Measurements from ENCODE around the gene SLC8A3.
"Not testable (repeated sequence)": the region's sequence is repeated elsewhere in the genome, so short reads cannot be mapped to it uniquely, and the experiment has no call there.

Gene SLC8A3, protein sequence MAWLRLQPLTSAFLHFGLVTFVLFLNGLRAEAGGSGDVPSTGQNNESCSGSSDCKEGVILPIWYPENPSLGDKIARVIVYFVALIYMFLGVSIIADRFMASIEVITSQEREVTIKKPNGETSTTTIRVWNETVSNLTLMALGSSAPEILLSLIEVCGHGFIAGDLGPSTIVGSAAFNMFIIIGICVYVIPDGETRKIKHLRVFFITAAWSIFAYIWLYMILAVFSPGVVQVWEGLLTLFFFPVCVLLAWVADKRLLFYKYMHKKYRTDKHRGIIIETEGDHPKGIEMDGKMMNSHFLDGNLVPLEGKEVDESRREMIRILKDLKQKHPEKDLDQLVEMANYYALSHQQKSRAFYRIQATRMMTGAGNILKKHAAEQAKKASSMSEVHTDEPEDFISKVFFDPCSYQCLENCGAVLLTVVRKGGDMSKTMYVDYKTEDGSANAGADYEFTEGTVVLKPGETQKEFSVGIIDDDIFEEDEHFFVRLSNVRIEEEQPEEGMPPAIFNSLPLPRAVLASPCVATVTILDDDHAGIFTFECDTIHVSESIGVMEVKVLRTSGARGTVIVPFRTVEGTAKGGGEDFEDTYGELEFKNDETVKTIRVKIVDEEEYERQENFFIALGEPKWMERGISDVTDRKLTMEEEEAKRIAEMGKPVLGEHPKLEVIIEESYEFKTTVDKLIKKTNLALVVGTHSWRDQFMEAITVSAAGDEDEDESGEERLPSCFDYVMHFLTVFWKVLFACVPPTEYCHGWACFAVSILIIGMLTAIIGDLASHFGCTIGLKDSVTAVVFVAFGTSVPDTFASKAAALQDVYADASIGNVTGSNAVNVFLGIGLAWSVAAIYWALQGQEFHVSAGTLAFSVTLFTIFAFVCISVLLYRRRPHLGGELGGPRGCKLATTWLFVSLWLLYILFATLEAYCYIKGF

DNA sequence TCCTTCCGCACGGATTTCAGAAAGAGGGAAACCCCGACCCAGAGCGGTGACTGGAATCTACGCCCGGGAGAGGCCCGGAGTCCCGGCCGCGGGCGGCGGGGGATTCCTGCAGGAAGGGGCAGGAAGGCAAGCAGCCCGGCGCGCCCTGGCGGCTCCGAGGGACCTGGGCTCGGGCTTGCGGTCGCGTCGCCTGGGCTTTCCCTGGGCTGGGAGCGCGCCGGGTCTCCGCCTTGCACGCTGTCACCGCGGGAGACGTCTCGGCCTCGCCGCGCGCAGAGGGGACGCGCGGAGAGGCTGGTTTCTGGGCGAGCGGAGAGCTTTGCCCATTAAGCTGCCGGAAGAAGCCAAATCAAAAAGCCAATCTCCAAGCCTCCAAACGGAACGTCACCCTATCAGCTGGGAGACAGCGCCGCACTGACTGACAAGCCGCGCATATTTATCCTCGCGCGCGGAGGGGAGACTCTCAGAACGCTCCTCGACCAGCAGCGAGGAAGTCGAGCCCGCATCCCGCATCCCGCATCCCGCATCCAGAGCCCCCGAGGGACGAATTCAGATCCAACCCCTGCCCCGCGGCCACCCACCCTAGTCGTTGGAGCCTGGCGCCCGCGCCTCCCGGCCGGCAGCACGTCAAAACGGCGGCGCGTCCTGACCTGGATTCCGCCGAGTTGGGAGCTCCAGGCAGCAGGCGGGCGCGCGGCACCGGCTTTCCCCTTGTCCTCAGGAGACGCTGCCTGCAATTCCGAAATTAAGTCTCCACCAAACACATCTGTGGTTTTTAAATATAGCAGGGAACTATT lies at the start of gene SLC8A3:
Gene SLC8A3, minus strand, starts transcription at position 293 of the 797 bp plus-strand sequence. CDS start 20,529 bp downstream, outside the sequence.
- DNase-seq: no peak

DNA sequence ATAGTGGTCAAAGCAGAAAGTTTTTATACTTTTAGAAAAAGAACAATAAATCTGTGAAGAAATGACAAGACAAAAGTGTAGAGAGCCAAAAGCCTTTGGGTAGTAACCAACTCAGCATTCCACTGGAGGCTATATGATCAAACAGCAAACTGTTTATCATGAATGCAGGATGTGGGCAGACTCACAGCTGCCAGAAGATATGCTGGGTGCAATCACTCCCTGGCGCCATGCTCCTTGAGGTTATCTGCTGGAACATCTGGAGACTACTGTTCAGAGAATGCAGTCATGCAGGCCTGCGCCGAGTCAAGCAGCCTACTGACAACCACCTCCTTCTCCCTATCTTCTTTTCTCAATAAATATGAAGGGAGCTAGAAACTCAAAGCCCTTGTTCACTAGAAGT lies 49.0 kb upstream of the SLC8A3 start:
- no peak for DNase-seq

- no peak for DNase-seq
Measured at GRCh38 chr14:70234066-70234950, 45.6 kb upstream of the SLC8A3 start.

DNA sequence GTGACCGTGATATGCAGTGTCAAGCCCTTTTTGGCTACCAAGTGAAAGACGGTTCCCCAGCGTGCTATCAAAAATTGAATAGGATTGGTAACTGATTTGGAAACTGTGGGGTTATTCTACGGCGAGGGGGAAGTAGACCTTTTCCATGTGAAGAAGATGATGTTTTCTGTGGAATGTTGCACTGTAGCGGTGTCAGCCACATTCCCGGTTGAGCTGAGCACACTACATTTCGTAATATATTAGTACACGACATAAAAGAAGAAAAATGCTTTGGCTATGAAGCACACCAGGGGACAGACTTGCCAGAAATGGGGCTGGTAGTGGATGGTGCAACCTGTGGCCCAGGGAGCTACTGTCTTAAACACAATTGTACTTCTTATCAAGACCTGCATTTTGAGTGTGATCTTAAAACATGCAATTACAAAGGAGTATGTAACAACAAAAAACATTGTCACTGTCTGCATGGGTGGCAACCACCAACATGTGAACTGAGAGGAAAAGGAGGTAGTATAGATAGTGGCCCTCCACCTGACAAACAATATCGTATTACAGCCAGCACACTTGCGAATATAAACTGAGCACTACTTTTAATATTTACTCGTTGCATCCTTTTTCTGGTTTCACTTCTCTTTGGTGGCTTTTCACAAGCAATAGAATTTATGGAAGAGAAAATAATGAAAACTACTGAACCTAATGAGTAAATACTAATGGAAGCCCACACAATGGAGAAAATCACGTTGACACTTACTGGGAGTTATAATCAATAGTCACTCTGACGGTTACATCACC lies 43.2 kb upstream of the SLC8A3 start:
- not testable (repeated sequence) for DNase-seq

- DNase-seq: not testable (repeated sequence)
Measured at GRCh38 chr14:70229877-70230640, 41.3 kb upstream of the SLC8A3 start.

DNA sequence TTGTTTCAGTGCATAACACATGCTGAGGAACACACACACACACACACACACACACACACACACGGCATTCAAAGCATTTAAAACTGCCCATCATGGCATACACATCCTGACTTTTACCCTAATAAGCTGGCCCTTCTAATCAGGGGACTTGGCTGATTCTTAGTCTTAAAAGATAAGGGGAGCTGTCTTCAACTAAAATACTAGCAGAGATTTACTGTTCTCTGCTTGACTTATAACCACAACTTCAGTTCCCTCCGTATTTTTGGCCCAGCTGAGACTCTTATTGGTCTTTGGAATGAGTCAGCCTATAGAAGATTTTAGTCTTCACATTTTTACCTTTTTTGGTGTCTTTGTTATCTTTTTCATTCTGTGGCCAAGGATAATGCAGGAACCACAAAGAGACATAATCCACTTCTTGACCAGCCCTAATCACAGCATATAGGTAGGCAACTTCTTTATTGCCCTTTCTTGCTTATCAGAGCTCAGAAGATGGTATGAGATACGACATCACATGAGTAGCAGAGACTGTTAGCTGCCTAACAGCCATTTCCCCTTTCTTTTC lies 25.1 kb upstream of the SLC8A3 start:
- DNase-seq: no peak

- no peak for DNase-seq
Measured at GRCh38 chr14:70212752-70213151, 24.0 kb upstream of the SLC8A3 start.

DNA sequence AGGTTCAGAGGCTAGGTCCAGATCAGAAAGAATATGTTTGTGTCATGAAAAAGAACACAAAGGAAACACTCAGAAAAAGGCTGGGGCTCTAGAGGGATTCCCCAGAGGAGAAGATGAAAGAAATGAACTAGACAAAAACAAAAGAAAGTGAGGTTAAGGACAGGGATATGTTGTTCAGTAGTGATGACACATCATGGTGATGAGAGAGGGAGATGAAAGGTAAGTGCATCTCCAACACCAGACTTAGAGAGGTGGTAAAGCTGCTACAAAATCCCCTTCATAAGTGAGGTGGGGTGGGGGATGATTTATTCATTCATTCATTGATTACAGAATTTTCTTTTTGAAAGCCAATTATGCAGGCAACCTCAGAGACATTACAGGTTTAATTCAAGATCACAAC lies 19.6 kb upstream of the SLC8A3 start:
- DNase-seq: no peak

DNA sequence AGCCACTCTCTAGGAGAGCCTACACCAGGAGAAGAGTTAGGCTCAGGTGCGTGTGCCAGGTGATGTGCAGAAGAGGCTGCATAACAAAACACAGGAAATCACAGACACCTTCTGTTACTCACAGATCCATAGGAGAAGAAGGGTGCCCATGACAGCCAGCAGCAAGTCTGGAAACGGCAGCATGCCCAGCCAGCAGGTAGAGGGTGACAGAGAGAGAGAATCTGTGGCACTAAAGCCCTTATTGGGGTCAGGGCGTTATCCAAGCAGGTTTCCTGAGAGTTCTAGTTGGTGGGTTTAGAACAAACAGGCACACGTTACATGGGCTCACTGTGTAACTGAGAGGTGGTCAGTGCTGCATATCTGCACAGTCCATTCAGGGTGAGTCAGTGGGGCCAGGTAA lies 14.9 kb upstream of the SLC8A3 start:
- no peak for DNase-seq

GRCh38 chr14:70201994-70202393 lies 13.2 kb upstream of the SLC8A3 start:
- DNase-seq: no peak

DNA sequence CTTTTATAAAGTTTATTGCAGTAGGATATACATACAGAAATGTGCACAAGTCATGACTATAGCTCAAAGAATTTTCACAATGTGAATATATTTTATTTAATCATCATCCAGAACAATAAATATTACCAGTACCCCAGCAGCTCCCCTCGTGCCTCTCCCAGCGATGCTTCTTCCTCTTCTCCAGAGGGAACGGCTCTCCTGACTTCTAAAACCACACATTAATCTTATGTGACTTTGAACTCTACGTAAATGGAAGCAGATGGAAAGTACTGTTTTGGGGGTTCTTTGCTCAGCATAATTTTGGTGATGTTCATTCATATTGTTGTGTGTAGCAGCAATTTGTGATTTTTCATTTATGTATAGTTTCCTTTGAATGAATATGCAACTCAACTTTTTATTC lies 4.6 kb upstream of the SLC8A3 start:
- no peak for DNase-seq

DNA sequence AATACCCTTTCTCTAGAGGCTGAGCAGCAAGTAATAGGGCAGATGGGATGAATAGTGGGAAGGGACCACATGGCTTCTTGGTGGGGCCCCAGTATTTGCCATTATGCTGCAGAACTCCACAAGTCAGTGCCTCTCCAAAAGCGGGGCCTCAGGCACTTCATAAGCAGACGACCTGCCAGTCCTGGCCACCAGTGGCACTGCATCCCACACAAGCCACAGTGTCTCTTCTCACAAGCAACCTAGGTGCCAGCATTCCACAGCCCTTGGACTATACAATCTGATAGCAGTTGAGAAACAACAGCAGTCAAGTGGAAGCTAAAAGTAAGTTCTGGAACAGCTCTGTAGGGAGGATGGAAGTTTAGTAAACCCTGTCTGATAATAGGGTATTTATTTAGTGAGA lies 4.2 kb upstream of the SLC8A3 start:
- DNase-seq: no peak

- DNase-seq: no peak
Measured at GRCh38 chr14:70190156-70190555, 1.4 kb upstream of the SLC8A3 start.

DNA sequence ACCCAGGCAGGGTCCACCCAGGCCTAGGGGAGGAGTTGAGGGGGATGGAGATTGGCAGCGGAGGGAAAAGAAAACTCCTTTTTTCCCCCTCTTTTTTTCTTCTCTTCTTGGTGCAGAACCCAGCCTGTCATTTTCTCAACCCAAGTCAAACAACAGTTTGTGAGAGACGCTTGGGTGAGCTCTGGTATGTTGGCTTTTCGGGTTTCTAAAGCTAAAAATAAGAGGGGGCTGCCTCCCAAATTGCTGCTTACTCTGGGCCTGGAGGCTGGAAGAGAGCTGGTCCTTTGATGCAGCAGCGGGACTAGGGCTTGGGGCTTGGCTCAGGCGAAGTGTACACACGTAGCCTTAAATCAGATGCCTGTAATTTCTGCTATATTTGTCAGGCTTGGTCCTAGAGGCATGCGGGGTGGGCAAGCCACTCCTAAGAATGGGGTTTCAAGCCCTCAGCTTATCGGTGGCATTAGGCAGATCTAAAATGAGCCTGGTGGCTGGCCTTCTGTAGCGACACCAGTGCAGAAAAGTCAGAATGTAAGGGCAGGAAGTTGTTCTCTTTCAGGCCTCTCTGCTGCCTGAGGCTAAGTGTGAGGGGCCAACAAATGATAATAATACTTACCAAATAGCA lies 816 bp upstream of the SLC8A3 start:
- DNase-seq: no peak

- DNase-seq: no peak
Measured at GRCh38 chr14:70188322-70188658, 461 bp downstream of the SLC8A3 start.

GRCh38 chr14:70186900-70187451 lies 1.8 kb downstream of the SLC8A3 start:
- DNase-seq: no peak

- DNase-seq: no peak
Measured at GRCh38 chr14:70183991-70184390, 4.8 kb downstream of the SLC8A3 start.

DNA sequence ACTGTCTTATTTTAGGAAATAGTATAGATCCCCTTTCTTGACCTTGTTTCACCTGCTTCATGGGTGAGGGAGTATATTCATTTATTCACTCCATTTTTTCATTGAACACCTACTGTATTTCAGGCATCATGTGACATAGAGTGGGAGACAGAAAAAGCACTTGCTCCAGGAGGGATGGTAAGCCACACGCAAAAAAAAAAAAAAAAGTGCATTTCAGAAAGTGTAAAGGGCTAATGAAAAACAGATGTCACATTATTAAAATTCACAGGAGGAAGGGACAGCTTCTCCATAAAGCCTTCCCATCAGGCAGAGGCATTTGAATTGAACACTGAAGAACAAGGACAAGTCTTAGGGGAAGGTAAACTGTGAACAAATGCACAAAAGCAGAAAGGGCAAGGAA lies 7.5 kb downstream of the SLC8A3 start:
- no peak for DNase-seq

- no peak for DNase-seq
Measured at GRCh38 chr14:70180718-70181117, 8.0 kb downstream of the SLC8A3 start.
